ENCODE measurements around the gene TTC21B.

GRCh38 chr2:165927774-165928173, 25.8 kb downstream of the TTC21B start:
- TF ChIP-seq CTCF (conservative IDR thresholded peaks at IDR 0.05; ENCODE audit: low read length) = no peak
- TF ChIP-seq EZH2phosphoT487 (IDR thresholded peaks at IDR 0.05; ENCODE audit: borderline replicate concordance, low read depth, low read length) = no peak

Measured in OCI-LY7 (cell line).